ENCODE data around the gene ADCY3. TPM values are rescaled to one million over a fixed set of nuclear protein-coding genes. Genes with fewer than 3 reads are reported as not detected.

The ADCY3 gene
- total and polyA plus RNA-seq, 2 of the 13 experiments (the other 11 are each of a cell fraction or from before 2014, with no cell fraction given), result 0.11 to 0.61 TPM

- POLR2A ChIA-PET, result no interaction called here
- CTCF ChIA-PET (ENCODE audit: low intra/inter-chr PET ratio, low total read pairs), result no interaction called here
Observed at GRCh38 chr2:24866946-24867345, 53.1 kb downstream of the ADCY3 start.

More at GRCh38 chr2:24866946-24867345, 53.1 kb downstream of the ADCY3 start:
- Histone ChIP-seq H4K20me1 (ENCODE audit: insufficient read depth, low read length) (no peaks in the 10 kb centered on the region), H3K36me3 (replicated peaks in 1 of 2; ENCODE audit: control insufficient read depth in 1 of 2, insufficient read depth in 2 of 2, low read length in 2 of 2) (no peaks in the 10 kb centered on the region), H3K9me3 (ENCODE audit: low read length) (no peaks in the 10 kb centered on the region), H3K4me1 (ENCODE audit: insufficient read depth, low read length) (peaks cover 2% of the 10 kb centered on the region; the same call in 1 of the 2 replicates), H3K27me3 (ENCODE audit: control insufficient read depth in 1 of 2, insufficient read depth in 2 of 2, low read length in 2 of 2) (peaks cover 0 to 20% of the 10 kb centered on the region in 2 experiments; a peak in 2 of 5 replicates), H3K27ac (ENCODE audit: extremely low read length, insufficient read depth, low read length) (no peak overlapping the region), H2AFZ (ENCODE audit: low read length) (no peak overlapping the region), H3K4me3 (replicated peaks in 1 of 3; ENCODE audit: insufficient read depth in 1 of 3, low read depth in 2 of 3, low read length in 3 of 3) (no peak overlapping the region), H3K9ac (ENCODE audit: insufficient read depth, low read depth, low read length) (no peak overlapping the region), H3K79me2 (ENCODE audit: insufficient read depth, low read length) (no peaks in the 10 kb centered on the region), H3K4me2 (ENCODE audit: low read depth, low read length) (no peak overlapping the region)
- intact Hi-C loops (cut with micrococcal nuclease; ENCODE audit: unreplicated experiment) (no loop called here), in situ Hi-C loops (cut with HindIII; ENCODE audit: extremely low pct_ligation_motif_present, low pct_unique_long_range_greater_than_20kb) (no loop called here)
- no peak for TF ChIP-seq ZBTB38 (CRISPR knock-in tag; IDR thresholded peaks at IDR 0.05)
- no peak for TF ChIP-seq KAT2B (IDR thresholded peaks at IDR 0.05; ENCODE audit: borderline replicate concordance, low read depth, low read length)
- no peak for TF ChIP-seq NFKBIZ (CRISPR knock-in tag; IDR thresholded peaks at IDR 0.05)
- no peak for TF ChIP-seq SCMH1 (CRISPR knock-in tag; IDR thresholded peaks at IDR 0.05; ENCODE audit: borderline replicate concordance)
- no peak for TF ChIP-seq RARA (CRISPR knock-in tag; IDR thresholded peaks at IDR 0.05)
- no peak for TF ChIP-seq SMAD1 (CRISPR knock-in tag; IDR thresholded peaks at IDR 0.05; ENCODE audit: borderline replicate concordance, low read depth)
- no peak for TF ChIP-seq MEIS2 (CRISPR knock-in tag; IDR thresholded peaks at IDR 0.05)
- TF ChIP-seq, protein P1, sequence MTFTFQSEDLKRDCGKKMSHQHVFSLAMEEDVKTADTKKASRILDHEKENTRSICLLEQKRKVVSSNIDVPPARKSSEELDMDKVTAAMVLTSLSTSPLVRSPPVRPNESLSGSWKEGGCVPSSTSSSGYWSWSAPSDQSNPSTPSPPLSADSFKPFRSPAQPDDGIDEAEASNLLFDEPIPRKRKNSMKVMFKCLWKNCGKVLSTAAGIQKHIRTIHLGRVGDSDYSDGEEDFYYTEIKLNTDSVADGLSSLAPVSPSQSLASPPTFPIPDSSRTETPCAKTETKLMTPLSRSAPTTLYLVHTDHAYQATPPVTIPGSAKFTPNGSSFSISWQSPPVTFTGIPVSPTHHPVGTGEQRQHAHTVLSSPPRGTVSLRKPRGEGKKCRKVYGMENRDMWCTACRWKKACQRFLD (CRISPR knock-in tag; IDR thresholded peaks at IDR 0.05; ENCODE audit: borderline replicate concordance), result no peak
- no peak for TF ChIP-seq KDM5A (IDR thresholded peaks at IDR 0.05; ENCODE audit: borderline replicate concordance, low read length)
- TF ChIP-seq, protein P2, sequence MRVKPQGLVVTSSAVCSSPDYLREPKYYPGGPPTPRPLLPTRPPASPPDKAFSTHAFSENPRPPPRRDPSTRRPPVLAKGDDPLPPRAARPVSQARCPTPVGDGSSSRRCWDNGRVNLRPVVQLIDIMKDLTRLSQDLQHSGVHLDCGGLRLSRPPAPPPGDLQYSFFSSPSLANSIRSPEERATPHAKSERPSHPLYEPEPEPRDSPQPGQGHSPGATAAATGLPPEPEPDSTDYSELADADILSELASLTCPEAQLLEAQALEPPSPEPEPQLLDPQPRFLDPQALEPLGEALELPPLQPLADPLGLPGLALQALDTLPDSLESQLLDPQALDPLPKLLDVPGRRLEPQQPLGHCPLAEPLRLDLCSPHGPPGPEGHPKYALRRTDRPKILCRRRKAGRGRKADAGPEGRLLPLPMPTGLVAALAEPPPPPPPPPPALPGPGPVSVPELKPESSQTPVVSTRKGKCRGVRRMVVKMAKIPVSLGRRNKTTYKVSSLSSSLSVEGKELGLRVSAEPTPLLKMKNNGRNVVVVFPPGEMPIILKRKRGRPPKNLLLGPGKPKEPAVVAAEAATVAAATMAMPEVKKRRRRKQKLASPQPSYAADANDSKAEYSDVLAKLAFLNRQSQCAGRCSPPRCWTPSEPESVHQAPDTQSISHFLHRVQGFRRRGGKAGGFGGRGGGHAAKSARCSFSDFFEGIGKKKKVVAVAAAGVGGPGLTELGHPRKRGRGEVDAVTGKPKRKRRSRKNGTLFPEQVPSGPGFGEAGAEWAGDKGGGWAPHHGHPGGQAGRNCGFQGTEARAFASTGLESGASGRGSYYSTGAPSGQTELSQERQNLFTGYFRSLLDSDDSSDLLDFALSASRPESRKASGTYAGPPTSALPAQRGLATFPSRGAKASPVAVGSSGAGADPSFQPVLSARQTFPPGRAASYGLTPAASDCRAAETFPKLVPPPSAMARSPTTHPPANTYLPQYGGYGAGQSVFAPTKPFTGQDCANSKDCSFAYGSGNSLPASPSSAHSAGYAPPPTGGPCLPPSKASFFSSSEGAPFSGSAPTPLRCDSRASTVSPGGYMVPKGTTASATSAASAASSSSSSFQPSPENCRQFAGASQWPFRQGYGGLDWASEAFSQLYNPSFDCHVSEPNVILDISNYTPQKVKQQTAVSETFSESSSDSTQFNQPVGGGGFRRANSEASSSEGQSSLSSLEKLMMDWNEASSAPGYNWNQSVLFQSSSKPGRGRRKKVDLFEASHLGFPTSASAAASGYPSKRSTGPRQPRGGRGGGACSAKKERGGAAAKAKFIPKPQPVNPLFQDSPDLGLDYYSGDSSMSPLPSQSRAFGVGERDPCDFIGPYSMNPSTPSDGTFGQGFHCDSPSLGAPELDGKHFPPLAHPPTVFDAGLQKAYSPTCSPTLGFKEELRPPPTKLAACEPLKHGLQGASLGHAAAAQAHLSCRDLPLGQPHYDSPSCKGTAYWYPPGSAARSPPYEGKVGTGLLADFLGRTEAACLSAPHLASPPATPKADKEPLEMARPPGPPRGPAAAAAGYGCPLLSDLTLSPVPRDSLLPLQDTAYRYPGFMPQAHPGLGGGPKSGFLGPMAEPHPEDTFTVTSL (CRISPR knock-in tag; IDR thresholded peaks at IDR 0.05; ENCODE audit: borderline replicate concordance), result no peak
- TF ChIP-seq POGZ (CRISPR knock-in tag; IDR thresholded peaks at IDR 0.05), result no peak
- TF ChIP-seq FOXM1 (CRISPR knock-in tag; IDR thresholded peaks at IDR 0.05), result no peak
- TF ChIP-seq CERS6 (CRISPR knock-in tag; IDR thresholded peaks at IDR 0.05), result no peak
- no peak for TF ChIP-seq NPAS2 (CRISPR knock-in tag; IDR thresholded peaks at IDR 0.05; ENCODE audit: borderline replicate concordance)
- no peak for TF ChIP-seq ZNF205 (CRISPR knock-in tag; IDR thresholded peaks at IDR 0.05)
- TF ChIP-seq ZNF180 (CRISPR knock-in tag; IDR thresholded peaks at IDR 0.05; ENCODE audit: borderline replicate concordance, low read depth), result no peak
- TF ChIP-seq SRF (IDR thresholded peaks at IDR 0.05; ENCODE audit: low read depth, low read length), result no peak
- TF ChIP-seq, protein P3, sequence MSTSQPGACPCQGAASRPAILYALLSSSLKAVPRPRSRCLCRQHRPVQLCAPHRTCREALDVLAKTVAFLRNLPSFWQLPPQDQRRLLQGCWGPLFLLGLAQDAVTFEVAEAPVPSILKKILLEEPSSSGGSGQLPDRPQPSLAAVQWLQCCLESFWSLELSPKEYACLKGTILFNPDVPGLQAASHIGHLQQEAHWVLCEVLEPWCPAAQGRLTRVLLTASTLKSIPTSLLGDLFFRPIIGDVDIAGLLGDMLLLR (CRISPR knock-in tag; IDR thresholded peaks at IDR 0.05), result no peak
- TF ChIP-seq MATR3 (CRISPR knock-in tag; IDR thresholded peaks at IDR 0.05), result no peak
- ATAC-seq (no peak), DNase-seq (ENCODE audit: low spot score) (no peak), FAIRE-seq (no peak)
- 33% methylated on average over 6 of the region's 6 CpGs for WGBS (ENCODE audit: low lambda C conversion rate)
- no TSS peak for BruUV-seq (replicated peaks)

Data from HepG2 (cell line).